Trophoblast cell (in vitro differentiated cells and primary cell): ENCODE results near the gene MYRIP.

Experiments used
- DNase-seq, 2 donors: peaks; one replicate each; pipeline ENCODE4 v3.0.0-alpha.2; 2016
- H2AFZ ChIP-seq: 2 replicates; pipeline ENCODE4 v1.6.1; 2013; ENCODE audit warnings: low read length, moderate library complexity, mild to moderate bottlenecking; ENCODE audit not compliant: insufficient read depth, poor library complexity
- H2AK5ac ChIP-seq: 2 replicates; pipeline ENCODE4 v1.6.1; 2013; ENCODE audit warnings: mild to moderate bottlenecking, low read length
- H2BK120ac ChIP-seq: 2 replicates; pipeline ENCODE4 v1.6.1; 2013; ENCODE audit warnings: low read length, mild to moderate bottlenecking, moderate library complexity; ENCODE audit not compliant: insufficient read depth, poor library complexity
- H2BK12ac ChIP-seq: 2 replicates; pipeline ENCODE4 v1.6.1; 2013; ENCODE audit warnings: mild to moderate bottlenecking, low read length, moderate library complexity
- H2BK5ac ChIP-seq: 2 replicates; pipeline ENCODE4 v1.6.1; 2013; ENCODE audit warnings: low read length, low read depth, moderate library complexity, mild to moderate bottlenecking; ENCODE audit not compliant: poor library complexity
- H3K14ac ChIP-seq: 2 replicates; pipeline ENCODE4 v1.6.1; 2013; ENCODE audit warnings: mild to moderate bottlenecking, low read length
- H3K18ac ChIP-seq: 2 replicates; pipeline ENCODE4 v1.6.1; 2013; ENCODE audit warnings: mild to moderate bottlenecking, low read length
- H3K23ac ChIP-seq: 2 replicates; pipeline ENCODE4 v1.6.1; 2013; ENCODE audit warnings: low read length
- H3K27ac ChIP-seq: 2 replicates; pipeline ENCODE4 v1.5.1; 2013; ENCODE audit warnings: low read depth, mild to moderate bottlenecking, inconsistent platforms, low read length, moderate library complexity
- H3K27me3 ChIP-seq: 2 replicates; pipeline ENCODE4 v1.6.1; 2013; ENCODE audit warnings: inconsistent platforms, mild to moderate bottlenecking, low read length, moderate library complexity; ENCODE audit not compliant: insufficient read depth
- H3K36me3 ChIP-seq, 2 experiments: 1 replicate in 1 of 2; 2 replicates in 1 of 2; pipeline ENCODE4 v1.6.1; 2013; ENCODE audit warnings: low read length in 2 of 2, mild to moderate bottlenecking in 2 of 2, moderate library complexity in 1 of 2; ENCODE audit not compliant: insufficient read depth in 2 of 2, control insufficient read depth in 1 of 2
- H3K4ac ChIP-seq: 2 replicates; pipeline ENCODE4 v1.6.1; 2013; ENCODE audit warnings: low read depth, mild to moderate bottlenecking, low read length, moderate library complexity
- H3K4me1 ChIP-seq, 2 experiments: 1 replicate in 1 of 2; 2 replicates in 1 of 2; pipeline ENCODE4 v1.6.1; 2013; ENCODE audit warnings: low read length in 2 of 2, mild to moderate bottlenecking in 2 of 2, moderate library complexity in 1 of 2; ENCODE audit not compliant: insufficient read depth in 2 of 2, control insufficient read depth in 1 of 2
- H3K4me2 ChIP-seq: 2 replicates; pipeline ENCODE4 v1.6.1; 2013; ENCODE audit warnings: inconsistent platforms, mild to moderate bottlenecking, low read length, moderate library complexity
- H3K4me3 ChIP-seq: 2 replicates; pipeline ENCODE4 v1.5.1; 2013; ENCODE audit warnings: mild to moderate bottlenecking, low read depth, low read length, inconsistent platforms
- H3K79me1 ChIP-seq: one replicate; pipeline ENCODE4 v1.6.1; 2013; ENCODE audit warnings: low read length
- H3K79me2 ChIP-seq: 2 replicates; pipeline ENCODE4 v1.6.1; 2013; ENCODE audit warnings: low read length, mild to moderate bottlenecking; ENCODE audit not compliant: control insufficient read depth, insufficient read depth, poor library complexity
- H3K9ac ChIP-seq: 2 replicates; pipeline ENCODE4 v1.6.1; 2013; ENCODE audit warnings: mild to moderate bottlenecking, low read length
- H3K9me3 ChIP-seq: 2 replicates; pipeline ENCODE4 v1.6.1; 2013; ENCODE audit warnings: low read depth, mild to moderate bottlenecking, control low read depth, inconsistent platforms, low read length; ENCODE audit not compliant: insufficient read depth
- H4K12ac ChIP-seq: 2 replicates; pipeline ENCODE4 v1.6.1; 2013; ENCODE audit warnings: low read depth, mild to moderate bottlenecking, low read length, moderate library complexity
- H4K8ac ChIP-seq: 2 replicates; pipeline ENCODE4 v1.6.1; 2013; ENCODE audit warnings: low read depth, mild to moderate bottlenecking, low read length, moderate library complexity
- H4K91ac ChIP-seq: one replicate; pipeline ENCODE4 v1.6.1; 2013; ENCODE audit warnings: low read depth, mild to moderate bottlenecking, low read length, moderate library complexity
- WGBS: extraction: QIAGEN DNeasy Blood & Tissue Kit; methylation state at CpG from one replicate; pipeline ENCODE4 v1.1.7; 2013; ENCODE audit warnings: missing lambda C conversion rate; ENCODE audit not compliant: insufficient read length, insufficient coverage; ENCODE audit errors: extremely low coverage; 5-methylcytosine and 5-hydroxymethylcytosine counted together

The MYRIP gene

GRCh38 chr3:40045051-40045450, 235.6 kb downstream of the MYRIP start:
- Histone ChIP-seq H3K9ac (no peak overlapping the region), H3K27ac (no peak overlapping the region), H2AFZ (no peak overlapping the region), H2BK120ac (no peak overlapping the region), H3K4me3 (no peak overlapping the region), H3K18ac (no peak overlapping the region), H4K91ac (no peak overlapping the region), H3K4me2 (no peak overlapping the region), H4K12ac (no peak overlapping the region), H3K79me2 (no peaks in the 10 kb centered on the region), H3K79me1 (no peaks in the 10 kb centered on the region), H3K27me3 (no peaks in the 10 kb centered on the region), H2AK5ac (no peak overlapping the region), H2BK12ac (no peak overlapping the region), H3K9me3 (peaks cover 1% of the 10 kb centered on the region), H2BK5ac (no peak overlapping the region), H3K4ac (no peak overlapping the region), H3K4me1 (no peaks in the 10 kb centered on the region), H3K14ac (no peak overlapping the region), H3K23ac (no peak overlapping the region), H3K36me3 (no peaks in the 10 kb centered on the region), H4K8ac (no peak overlapping the region)
- WGBS = no CpG with 5 or more reads among the region's 2 CpGs
- DNase-seq = no peak

GRCh38 chr3:40046149-40046548, 236.7 kb downstream of the MYRIP start:
- Histone ChIP-seq H4K91ac (no peak overlapping the region), H3K36me3 (no peaks in the 10 kb centered on the region), H3K79me2 (no peaks in the 10 kb centered on the region), H2BK5ac (no peak overlapping the region), H3K23ac (no peak overlapping the region), H3K27me3 (no peaks in the 10 kb centered on the region), H3K4me1 (no peaks in the 10 kb centered on the region), H3K4me2 (no peak overlapping the region), H3K79me1 (no peaks in the 10 kb centered on the region), H4K12ac (no peak overlapping the region), H3K14ac (no peak overlapping the region), H3K9me3 (peaks cover 1% of the 10 kb centered on the region), H3K27ac (no peak overlapping the region), H3K4ac (no peak overlapping the region), H2BK120ac (no peak overlapping the region), H3K4me3 (no peak overlapping the region), H2AK5ac (no peak overlapping the region), H2BK12ac (no peak overlapping the region), H3K18ac (no peak overlapping the region), H2AFZ (no peak overlapping the region), H3K9ac (no peak overlapping the region), H4K8ac (no peak overlapping the region)
- WGBS = no CpG with 5 or more reads among the region's 4 CpGs
- DNase-seq = no peak

DNA sequence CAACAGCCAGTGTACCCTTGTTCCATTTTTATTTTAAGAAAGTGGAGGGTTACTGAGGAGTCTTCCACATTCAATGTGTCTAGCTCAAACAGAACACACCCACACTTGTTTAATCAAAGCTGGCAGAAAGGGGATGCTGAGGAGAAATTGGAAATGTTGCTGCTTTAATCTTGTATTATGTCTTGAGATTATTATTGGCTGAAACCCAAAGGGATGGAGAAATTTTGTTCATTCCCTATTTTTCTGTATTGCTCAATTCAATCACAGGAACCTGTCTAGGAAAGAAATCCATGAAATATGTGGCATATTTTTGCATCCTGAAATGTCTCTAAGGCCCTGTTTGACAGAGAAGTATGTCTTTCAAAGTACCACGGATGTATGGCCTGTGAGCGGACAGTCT, 238.0 kb downstream of the MYRIP start:
- no peak overlapping the region for H3K4me2 ChIP-seq
- H3K4me1 ChIP-seq = no peaks in the 10 kb centered on the region

DNA sequence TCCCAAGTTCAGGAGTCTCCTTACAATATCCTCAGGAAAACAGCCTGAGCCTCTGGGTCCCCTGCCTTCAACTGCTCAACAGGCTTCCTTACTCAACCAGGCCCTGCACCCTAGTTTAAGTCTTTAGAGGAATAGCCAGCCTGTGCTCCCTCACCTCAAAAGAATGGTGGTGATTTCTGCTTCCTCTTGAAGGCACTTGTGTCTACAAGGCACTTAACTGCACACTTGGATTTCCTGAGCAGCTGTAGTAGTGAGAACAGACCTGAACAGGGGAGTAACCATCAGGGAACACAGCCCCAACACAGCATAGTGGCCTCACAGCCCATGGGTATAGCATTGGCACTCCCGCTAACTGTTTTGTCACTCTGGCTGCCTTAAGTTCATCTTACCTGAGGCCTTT, 244.3 kb downstream of the MYRIP start:
- Histone ChIP-seq H4K12ac (no peak overlapping the region), H3K79me2 (no peaks in the 10 kb centered on the region), H3K36me3 (no peaks in the 10 kb centered on the region), H3K9ac (no peak overlapping the region), H3K18ac (no peak overlapping the region), H4K8ac (no peak overlapping the region), H3K79me1 (no peaks in the 10 kb centered on the region), H3K27me3 (no peaks in the 10 kb centered on the region), H2BK120ac (no peak overlapping the region), H2AK5ac (no peak overlapping the region), H3K14ac (no peak overlapping the region), H2BK12ac (no peak overlapping the region), H2BK5ac (no peak overlapping the region), H3K27ac (no peak overlapping the region), H3K4me1 (peaks cover 0 to 1% of the 10 kb centered on the region in 2 experiments), H4K91ac (no peak overlapping the region), H3K9me3 (no peaks in the 10 kb centered on the region), H3K4me3 (no peak overlapping the region), H2AFZ (no peak overlapping the region), H3K4ac (no peak overlapping the region), H3K4me2 (no peak overlapping the region), H3K23ac (no peak overlapping the region)
- WGBS = no CpG with 5 or more reads among the region's 1 CpG
- DNase-seq = no peak

More for the DNA sequence above, 238.0 kb downstream of the MYRIP start:
- Histone ChIP-seq H2AFZ (no peak overlapping the region), H3K18ac (no peak overlapping the region), H3K4ac (no peak overlapping the region), H2BK12ac (no peak overlapping the region), H3K27ac (no peak overlapping the region), H3K4me3 (no peak overlapping the region), H3K14ac (no peak overlapping the region), H2BK120ac (no peak overlapping the region), H2AK5ac (no peak overlapping the region), H4K12ac (no peak overlapping the region), H3K23ac (no peak overlapping the region), H4K91ac (no peak overlapping the region), H3K9ac (no peak overlapping the region), H2BK5ac (no peak overlapping the region), H3K27me3 (no peaks in the 10 kb centered on the region), H3K79me2 (no peaks in the 10 kb centered on the region), H3K79me1 (no peaks in the 10 kb centered on the region), H3K36me3 (no peaks in the 10 kb centered on the region), H4K8ac (no peak overlapping the region), H3K9me3 (peaks cover 1% of the 10 kb centered on the region)
- no CpG with 5 or more reads among the region's 2 CpGs for WGBS
- DNase-seq = no peak
